Stimulated activated CD4-positive, alpha-beta T cell treated with anti-CD3 and anti-CD28 coated beads, Interleukin-2, amount 100 ng/mL, for 4 hours (primary cell): Measurements from ENCODE around the gene RAB22A.
"Not testable (repeated sequence)": the region's sequence is repeated elsewhere in the genome, so short reads cannot be mapped to it uniquely, and the experiment has no call there.

Experiments
- DNase-seq: peaks from one replicate; pipeline ENCODE4 v3.0.0-alpha.2; 2020; ENCODE audit warnings: low read depth

The RAB22A gene

DNA sequence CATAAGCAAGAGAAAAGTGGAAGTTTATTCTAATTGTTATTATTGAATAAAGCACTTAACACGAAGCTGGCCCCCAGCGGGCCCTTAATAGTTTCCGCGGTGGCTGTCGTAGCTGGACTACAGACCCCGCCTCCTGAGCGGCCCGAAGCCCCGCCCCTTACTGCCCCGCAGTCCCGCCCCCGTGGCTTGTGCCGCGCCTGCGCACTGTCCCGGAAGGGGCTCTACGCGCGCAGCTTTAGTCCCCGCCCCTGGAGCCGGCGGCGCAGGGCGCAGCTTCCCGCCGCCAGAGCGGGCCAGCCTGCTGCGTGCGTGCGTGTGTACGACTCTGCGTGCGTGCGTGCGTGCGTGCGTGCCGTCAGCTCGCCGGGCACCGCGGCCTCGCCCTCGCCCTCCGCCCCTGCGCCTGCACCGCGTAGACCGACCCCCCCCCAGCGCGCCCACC lies 79.4 kb downstream of the RAB22A start, which contains the start of gene VAPB:
VAPB (plus strand) TSS at position 348 of the 442 bp plus-strand sequence. CDS start 231 bp downstream, outside the sequence.
- DNase-seq: peak; percentile 96

DNA sequence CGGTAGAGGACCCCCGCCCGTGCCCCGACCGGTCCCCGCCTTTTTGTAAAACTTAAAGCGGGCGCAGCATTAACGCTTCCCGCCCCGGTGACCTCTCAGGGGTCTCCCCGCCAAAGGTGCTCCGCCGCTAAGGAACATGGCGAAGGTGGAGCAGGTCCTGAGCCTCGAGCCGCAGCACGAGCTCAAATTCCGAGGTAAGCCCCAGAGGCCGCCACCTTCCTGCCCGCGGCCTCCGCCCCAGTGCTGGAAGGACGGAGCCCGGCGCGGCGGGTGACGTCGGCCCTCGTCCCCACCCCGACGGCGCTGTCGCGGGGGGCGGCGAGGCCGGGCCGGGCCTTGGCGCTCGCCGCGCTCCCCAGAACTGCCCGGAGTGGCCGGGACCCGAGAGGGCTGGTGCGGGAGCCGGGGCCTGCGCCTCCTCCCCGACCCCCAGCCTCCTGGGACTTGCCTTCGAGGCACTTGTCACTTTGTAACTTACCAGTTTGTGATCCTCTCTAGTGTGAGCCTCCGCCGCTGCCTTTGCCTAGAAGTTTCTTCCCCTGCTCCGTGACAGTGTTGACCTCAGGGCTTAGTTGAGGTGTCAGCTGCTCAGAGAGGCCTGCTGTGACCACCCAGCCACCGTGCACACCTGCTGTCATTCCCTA lies 79.9 kb downstream of the RAB22A start:
- no peak for DNase-seq

DNA sequence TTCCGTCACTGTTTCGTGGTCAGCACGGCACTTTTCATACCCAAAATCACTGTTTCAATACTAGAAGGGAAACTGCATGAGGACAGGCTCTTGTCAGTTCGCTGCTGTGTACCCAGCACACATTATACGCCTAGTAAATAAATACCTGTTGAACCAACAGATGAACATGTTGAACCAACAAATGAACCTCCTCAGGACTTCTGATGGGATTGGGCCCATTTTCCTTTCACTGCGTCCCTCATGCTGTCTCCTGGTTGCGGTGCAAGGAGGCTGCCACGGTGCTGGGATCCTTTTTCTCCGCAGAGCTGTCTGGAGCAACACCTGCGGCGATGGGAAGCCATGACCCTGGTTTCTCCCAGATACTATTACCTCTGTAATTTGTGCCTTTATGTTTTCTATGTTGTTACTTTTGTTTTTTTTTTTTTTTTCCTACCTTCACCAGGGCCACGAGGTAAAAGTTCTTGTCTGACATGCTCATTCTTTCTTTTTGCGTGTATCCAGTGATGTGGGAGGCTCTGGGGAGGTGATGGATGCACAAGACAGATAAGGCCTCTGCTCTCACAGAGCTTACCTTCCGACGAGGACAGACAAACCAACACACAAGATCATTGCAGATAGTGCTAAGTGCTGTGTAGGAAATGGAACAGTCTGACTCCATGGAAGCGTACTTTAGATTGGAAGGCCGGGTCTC lies 80.6 kb downstream of the RAB22A start:
- DNase-seq: no peak

DNA sequence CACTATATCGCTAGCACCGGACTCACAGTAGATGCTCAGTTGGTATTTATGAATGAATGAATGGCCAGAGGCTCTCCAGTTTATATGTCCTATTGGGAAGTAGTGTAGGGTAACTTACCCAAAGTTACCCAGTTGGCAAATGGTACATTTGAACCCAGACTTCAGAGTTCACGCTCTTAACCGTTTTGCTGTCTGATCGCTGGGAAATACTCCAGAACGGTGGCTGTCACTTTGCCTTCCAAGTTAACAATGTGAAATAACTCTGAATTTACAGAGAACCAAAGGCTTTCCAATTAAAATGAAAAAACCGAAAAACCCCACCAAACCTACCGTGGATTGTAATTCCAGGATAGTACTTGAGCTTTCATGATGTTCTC lies 81.1 kb downstream of the RAB22A start:
- no peak for DNase-seq

DNA sequence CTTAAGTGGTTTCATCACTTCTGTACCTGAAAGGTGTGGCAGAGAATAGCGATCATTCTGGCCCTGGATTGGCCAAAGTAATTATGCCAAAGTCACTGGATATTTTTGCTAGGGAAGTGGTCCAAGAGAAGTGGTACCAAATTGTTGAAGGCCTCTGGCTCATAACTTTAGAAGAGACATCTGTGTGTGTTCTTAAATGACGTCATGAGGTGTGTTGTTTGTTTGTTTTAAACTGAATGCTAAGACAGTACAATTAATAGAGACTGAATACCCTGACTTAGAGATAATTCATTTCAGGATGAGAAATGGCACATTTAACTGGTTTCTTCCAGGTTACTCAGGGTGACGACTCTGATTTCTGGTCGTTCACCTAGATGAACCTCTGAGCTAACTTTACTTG lies 82.8 kb downstream of the RAB22A start:
- no peak for DNase-seq

DNA sequence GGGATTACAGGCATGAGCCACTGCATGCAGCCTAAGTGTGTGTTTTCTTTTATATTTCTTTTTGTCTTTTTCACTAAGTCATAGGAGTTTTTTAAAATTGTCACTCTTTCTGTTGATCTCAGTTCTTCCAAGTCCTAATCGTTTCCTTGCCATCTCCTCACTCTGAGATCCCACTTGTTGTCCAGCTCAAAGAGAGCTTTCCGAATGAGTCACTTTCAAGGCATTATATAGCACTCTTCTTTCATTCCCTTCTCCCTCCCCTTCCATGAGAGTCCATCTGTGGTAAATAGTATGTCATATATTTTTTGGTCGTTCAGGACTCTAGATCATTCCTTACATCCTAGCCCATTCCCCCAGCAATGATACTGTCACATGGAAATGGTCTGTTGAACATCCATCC lies 83.8 kb downstream of the RAB22A start:
- DNase-seq: no peak

DNA sequence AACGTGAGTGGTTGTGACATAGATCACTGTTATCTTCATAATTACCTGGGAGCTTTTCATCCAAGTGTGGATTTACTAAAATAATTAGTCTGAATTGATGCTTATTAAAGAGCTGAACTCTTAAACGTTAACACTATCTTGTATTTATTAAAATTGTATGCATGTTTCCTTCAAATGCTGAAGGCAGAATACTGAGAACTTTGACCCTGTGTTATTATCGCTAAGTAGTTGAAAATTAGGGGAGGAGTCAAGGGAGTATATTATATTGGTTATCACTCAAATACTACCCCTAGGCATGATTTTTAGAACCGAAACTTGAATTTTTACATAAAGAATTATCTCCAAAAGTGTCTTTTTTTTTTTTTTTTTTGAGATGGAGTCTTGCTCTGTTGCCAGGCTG lies 85.3 kb downstream of the RAB22A start:
- DNase-seq: no peak

DNA sequence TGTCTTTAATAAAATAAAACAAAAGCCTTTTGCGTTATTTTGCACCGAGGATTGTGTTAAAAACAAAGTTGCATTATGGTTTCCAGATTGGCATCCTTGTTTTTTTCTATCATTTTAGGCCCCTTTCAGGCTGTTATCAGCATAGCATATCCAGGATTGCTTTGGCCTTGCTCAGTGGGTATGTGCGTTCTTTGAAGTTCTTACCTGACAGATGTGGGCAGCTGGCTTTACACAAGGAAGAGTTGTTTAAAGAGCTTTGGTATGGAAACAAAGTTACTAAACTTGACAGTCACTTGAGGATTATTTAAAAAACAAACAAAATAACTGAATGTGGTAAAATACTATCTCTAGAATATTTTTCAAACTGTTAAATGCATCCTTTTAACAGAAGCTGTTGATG lies 86.1 kb downstream of the RAB22A start:
- no peak for DNase-seq

DNA sequence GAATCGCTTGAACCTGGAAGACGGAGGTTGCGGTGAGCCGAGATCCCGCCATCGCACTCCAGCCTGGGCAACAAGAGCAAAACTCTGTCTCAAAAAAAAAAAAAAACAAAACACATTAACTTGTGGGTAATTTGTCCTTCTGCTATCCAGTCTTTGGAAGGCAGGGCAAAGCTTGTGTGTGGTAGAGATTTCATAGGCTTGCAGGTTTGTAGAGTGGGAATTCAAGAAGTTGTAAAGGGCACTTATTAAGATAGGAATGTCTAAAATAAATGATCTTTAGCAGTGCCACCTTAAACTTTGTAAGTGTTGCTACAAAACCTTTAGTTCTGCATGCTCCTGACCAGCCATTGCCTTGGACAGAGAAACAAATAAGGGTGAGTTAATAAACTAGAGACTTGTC lies 87.9 kb downstream of the RAB22A start:
- DNase-seq: no peak

DNA sequence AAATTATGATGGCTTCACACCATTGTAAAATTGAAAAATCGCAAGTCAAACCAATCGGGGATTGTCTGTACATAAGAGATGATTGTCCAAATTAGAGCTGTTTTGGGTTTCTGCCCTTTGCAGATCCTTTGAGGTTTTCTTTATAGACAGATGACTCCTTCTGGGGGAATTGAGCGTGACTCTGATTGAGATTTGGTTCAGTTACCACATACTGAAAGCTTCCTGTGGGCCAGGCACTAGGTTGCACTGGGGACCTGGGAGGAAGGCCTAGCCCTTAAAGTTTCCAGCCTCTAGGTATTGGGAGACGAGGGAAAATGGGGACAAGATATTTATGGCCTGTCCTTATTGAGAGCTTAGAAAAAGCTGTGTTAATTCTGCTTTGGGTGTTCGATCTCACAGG lies 88.7 kb downstream of the RAB22A start:
- DNase-seq: no peak

DNA sequence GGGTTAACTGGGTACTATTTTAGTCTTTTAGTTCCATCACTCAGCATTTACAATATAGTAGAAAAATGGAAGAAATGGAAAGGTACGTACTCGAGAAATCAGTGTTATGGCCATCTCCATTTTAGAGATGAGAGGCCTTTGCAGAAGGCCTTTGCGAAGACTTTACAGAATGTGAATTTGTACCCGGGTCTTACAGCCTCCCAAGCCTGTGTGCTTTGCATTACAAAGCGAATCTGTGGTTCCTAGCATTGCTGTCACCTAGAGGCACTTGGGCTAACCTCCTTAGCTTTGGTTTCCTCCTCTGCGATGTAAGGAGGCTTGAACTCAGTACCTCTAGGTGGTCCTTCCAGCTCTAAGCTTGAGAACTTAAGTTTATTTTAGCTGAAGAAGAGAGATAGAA lies 90.4 kb downstream of the RAB22A start:
- no peak for DNase-seq

DNA sequence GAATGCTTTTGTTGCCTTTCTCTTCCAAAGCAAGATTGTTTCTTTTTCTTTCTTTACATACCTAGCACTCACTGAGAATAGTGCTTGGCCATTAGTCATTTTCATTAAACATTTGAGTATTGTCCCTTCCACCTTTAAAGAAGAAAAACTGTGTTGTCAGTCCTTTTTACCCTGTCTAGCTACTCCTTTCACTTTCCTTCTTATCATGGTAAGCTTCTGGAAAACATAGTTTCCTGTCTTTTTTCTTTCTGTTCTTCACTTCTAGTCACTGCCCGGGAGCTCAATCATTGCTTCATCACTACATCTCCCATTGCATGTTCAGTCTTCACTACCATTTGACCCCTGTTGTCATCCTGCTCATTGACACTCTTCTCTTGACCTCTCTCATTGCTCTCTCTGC lies 91.6 kb downstream of the RAB22A start:
- no peak for DNase-seq

DNA sequence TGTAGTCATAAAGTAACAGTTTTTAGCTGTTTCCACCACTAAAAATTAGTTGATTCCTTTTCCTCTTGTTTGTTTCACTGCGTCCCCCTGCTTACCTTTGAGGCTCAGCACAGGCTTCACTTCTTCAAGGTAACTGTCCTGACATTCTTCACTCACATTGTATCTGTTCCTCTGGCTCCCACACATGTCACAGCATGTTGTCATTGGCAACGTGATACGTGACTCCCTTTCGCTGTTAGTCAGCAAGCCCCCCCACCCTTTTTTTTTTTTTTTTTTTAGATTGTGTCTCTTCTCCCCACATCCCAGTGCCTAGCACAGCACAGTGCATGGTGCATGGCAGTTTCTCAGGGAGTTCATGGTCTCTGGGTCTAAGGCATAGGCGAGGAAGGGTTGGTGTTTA lies 92.8 kb downstream of the RAB22A start:
- peak; percentile 5 for DNase-seq

DNA sequence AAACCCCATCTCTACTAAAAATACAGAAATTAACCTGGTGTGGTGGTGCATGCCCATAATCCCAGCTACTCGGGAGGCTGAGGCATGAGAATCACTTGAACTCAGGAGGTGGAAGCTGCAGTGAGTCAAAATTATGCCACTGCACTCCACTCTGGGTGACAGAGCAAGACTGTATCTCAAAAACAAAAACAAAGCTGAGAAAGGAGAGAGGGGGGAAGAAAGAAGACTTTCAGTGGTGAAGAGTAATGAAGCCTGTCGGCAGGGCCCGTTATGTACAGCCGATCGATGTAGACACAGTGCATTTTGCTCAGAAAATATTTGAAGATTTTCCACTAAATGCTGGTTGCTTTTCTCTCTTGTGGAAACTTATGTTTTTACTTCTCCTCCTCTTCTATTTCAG lies 93.3 kb downstream of the RAB22A start:
- no peak for DNase-seq

DNA sequence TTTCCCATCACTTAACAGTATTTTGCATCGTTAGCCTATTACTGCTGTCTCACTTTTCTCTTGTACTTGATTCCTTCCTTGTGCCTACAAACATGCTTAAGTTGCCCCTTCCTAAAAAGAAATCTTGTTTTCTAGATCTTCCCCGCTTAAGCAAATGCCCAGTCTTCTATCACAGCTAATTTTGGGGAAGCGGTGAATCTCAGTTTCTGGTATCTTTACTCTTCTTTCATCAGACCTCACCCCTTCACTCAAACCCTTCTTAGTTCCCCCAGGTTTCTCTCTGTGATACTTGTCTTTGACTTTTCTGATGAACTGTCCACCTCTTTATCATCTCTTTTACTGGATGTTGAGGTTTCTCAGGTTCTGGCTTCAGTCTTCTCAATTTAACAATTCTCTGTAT lies 93.8 kb downstream of the RAB22A start:
- no peak for DNase-seq

DNA sequence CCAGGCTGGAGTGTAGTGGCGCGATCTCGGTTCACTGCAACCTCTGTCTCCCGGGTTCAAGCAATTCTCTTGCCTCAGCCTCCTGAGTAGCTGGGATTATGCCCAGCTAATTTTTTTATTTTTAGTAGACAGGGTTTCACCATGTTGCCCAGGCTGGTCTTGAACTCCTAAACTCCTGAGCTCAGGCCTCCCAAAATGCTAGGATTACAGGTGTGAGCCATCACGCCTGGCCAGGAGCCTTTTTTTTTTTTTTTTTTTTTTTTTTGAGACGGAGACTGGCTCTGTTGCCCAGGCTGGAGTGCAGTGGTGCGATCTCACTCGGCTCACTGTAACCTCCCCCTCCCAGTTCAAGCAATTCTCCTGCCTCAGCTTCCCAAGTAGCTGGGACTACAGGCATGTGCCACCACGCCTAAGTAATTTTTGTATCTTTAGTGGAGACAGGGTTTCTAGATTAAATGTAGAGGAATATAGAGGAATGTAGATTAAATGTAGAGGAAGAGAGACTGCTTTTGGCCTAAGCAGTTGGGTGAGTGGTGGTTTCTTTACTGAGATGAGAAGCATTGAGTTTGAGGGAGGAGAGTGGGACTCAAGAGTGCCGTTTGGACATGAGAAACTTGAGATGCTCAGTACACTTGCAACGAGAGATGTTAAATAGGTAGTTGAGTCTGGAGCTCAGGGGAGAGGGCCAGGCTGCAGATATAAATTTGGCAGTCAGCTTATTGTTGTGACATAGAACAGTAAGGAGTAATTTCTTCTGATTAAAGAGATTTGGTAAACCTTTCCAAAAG lies 96.2 kb downstream of the RAB22A start:
- DNase-seq: no peak

DNA sequence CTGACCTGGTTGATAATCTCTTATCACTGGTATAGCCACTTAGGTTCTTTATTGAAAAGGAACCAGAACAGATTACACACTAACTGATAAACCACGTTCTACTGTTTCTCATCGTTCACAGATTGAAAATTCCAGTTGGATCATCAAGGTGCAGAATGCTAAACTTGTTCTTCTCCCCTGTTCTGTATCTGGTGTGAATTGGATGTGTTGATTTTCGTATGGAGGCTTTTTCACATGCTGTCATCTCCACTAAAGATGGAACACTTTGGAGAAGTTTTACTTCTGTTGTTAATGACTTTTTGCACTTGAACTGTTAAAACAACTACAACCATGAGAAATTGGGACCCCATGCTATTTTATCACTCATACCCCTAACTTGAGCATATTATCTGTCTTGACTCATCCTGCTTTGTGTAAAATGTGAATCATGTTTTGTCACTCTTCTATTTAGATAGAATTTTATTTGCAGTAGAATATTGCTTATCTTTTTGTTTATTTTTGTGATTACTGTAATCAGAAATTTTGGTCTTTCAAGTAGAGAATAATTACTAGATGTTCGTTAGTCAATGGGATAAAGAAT lies 97.0 kb downstream of the RAB22A start:
- DNase-seq: no peak

DNA sequence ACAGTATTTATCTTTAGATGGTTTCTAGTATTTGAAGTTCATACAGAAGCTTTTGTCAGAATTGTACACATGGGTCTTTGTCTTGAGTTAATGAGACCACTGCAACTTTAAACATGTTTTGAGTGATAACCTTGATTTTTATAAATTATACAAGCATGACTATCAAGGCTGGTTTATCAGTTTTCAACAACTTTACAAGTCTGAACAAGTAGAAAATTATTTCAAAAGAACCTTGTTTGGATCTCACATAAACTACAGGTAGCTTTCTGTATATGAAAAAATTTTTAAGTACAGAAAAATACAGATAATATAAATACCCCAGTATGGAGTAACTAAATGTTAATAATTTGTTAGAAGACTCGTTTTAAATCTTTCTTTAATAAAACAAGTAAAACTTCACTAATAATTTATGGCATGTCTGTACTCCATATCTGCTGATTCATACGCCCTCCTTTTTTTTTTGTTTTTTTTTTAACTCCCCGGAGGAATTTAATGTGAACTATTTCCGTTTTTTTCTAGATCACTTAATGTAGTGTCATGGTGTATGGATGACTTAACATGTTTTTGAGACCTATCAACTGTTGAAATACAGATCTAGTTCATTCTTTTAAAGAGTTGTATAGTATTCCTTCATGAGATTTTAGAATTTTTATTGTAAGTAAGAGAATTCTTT lies 97.8 kb downstream of the RAB22A start:
- DNase-seq: no peak

DNA sequence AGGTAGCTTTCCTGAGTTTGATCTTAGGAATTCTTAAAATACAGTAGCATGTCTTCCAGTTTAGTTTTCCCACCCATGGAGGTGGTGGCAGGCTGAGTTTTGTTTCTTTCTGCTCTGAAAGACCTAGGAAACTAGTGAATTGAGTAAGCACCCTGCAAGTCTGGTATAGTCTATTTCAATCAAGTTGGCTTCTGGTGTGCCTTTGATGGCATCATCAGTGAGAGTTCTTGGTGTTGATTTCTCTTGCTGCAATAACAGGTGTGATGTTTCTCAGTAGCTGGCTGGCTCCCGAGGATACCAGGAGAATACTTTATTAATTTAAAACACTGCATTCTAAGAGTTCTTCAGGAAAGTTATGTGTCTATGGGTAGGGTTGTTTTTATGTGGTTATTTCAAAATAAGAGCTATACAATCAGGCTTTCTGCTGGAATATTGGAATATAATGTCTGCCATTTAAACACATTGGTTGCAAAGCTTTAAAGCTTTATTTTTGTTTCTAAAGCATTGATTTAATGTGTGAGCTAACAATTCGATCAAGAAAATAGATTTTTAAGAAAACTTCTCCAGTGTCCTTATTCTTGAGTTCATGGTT lies 98.5 kb downstream of the RAB22A start:
- no peak for DNase-seq

DNA sequence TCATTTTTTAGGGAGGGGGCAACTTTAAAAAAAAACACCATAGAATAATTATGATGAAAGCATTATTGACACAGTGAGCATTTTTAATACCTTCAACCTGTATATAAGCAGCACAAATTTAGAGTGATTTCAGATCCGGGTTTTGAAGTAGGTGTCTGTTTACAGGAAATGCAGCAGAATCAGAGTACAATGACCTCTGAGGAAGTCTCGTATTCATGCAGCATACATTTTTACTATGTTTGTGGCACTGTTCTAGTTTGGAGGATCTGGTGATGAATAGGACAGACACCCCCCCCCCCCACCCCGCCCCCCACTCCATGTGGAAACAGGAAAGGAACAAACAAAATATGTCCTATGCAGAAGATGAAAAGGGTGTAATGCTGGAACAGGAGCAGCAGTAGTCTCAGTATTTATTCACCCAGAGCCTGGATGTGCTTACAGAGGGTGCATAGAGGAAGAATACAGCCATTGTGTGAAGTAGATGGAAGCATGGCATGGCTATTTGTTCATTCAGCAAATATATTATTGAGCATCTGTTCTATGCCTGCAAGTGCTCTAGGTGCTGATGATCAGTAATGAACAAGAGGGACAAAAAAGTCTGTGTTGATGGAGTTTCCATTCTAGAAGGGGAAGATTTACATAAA lies 99.2 kb downstream of the RAB22A start:
- DNase-seq: no peak

DNA sequence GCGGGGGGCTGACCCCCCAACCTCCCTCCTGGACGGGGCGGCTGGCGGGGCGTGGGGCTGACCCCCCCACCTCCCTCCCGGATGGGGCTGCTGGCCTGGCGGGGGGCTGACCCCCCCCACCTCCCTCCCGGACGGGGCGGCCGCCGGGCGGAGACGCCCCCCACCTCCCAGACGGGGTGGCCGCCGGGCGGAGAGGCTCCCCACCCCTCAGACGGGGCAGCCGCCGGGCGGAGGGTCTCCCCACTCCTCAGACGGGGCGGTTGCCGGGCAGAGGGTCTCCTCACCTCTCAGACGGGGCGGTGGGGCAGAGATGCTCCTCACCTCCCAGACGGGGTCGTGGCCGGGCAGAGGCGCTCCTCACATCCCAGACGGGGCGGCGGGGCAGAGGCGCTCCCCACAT lies 104.7 kb downstream of the RAB22A start:
- DNase-seq: not testable (repeated sequence)
